Spleen (tissue), 11 donors: ENCODE measurements around the gene KDM2B. TPM values are rescaled to one million over a fixed set of nuclear protein-coding genes. Genes with fewer than 3 reads are reported as not detected.

ENCODE experiments used
- DNase-seq: peaks from one replicate; pipeline ENCODE4 v3.0.0-alpha.2; 2020
- H3K27ac ChIP-seq, 8 donors: fragments of 200-600 bp; sonication (generic) in 7 of 8; 1 replicate in 4 of 8; 2 replicates in 4 of 8; pipeline versions ENCODE4 v1.5.0 to v1.8.0; 2016 to 2021; ENCODE audit warnings: inconsistent platforms in 4 of 8, mild to moderate bottlenecking in 4 of 8, moderate library complexity in 1 of 8
- H3K27me3 ChIP-seq, 7 donors: fragments of 200-600 bp; sonication (generic) in 6 of 7; replicated peaks in 1 of 7; 1 replicate in 4 of 7; 2 replicates in 3 of 7; pipeline versions ENCODE4 v1.5.0 to v1.8.0; 2016 to 2021; ENCODE audit warnings: inconsistent platforms in 3 of 7, mild to moderate bottlenecking in 1 of 7
- H3K36me3 ChIP-seq, 6 donors: fragments of 200-600 bp; sonication (generic) in 5 of 6; 1 replicate in 4 of 6; 2 replicates in 2 of 6; pipeline versions ENCODE4 v1.5.0 to v1.8.0; 2016 to 2021; ENCODE audit warnings: inconsistent platforms in 2 of 6
- H3K4me1 ChIP-seq, 6 donors: fragments of 200-600 bp; sonication (generic) in 5 of 6; 1 replicate in 3 of 6; 2 replicates in 3 of 6; pipeline versions ENCODE4 v1.5.0 to v1.8.0; 2016 to 2021; ENCODE audit warnings: inconsistent platforms in 3 of 6
- H3K4me3 ChIP-seq, 8 donors: fragments of 200-600 bp; sonication (generic) in 7 of 8; 1 replicate in 4 of 8; 2 replicates in 4 of 8; pipeline versions ENCODE4 v1.5.0 to v1.8.0; 2016 to 2021; ENCODE audit warnings: inconsistent platforms in 4 of 8, mild to moderate bottlenecking in 4 of 8, moderate library complexity in 2 of 8
- H3K9me3 ChIP-seq, 8 donors: fragments of 200-600 bp; sonication (generic) in 7 of 8; 1 replicate in 4 of 8; 2 replicates in 4 of 8; pipeline versions ENCODE4 v1.5.0 to v1.8.0; 2016 to 2021; ENCODE audit warnings: inconsistent platforms in 4 of 8
- POLR2A ChIP-seq, 3 donors: fragments of 450-650 bp; IDR thresholded peaks; one replicate each; pipeline ENCODE4 v1.5.1; 2017; ENCODE audit warnings: antibody characterized with exemption in 3 of 3, mild to moderate bottlenecking in 1 of 3
- POLR2AphosphoS5 ChIP-seq, 3 donors: sonication (generic); formaldehyde crosslinking; IDR thresholded peaks; one replicate each; pipeline ENCODE4 v1.5.1; 2017; ENCODE audit warnings: antibody characterized with exemption in 3 of 3
- WGBS, 5 donors: extraction: QIAGEN DNeasy Blood & Tissue Kit in 3 of 5; methylation state at CpG; one replicate each; pipeline versions ENCODE4 v1.1.5 to v1.1.7; 2013 to 2018; 5-methylcytosine and 5-hydroxymethylcytosine counted together
- intact Hi-C: fragments of 100-400 bp; cut with DNase I; formaldehyde crosslinking; loops from one replicate; pipeline ENCODE4 v1.15.0; 2023; ENCODE audit warnings: low total_unique reads
- polyA plus RNA-seq, 3 donors: library from polyadenylated mRNA; stranded (reverse); fragments of 200-250 nt; gene quantifications; one replicate each; pipeline ENCODE4 v1.2.1, GENCODE V29; 2013
- total RNA-seq, 7 donors: library from RNA; depleted of rRNA in 3 of 7; stranded (reverse); fragments of >200 nt in 3 of 7; fragmentation: NEBNext Ultra II Directional in 4 of 7; extraction: Animal tissue kit (Norgen Biotek cat#: 25700) in 4 of 7; gene quantifications; one replicate each; pipeline versions ENCODE4 v1.1.0 to v1.2.1, GENCODE V29; 2016 to 2021
- TF ChIP-seq, protein P1 (sequence below), 11 experiments: fragments of 200-600 bp in 7 of 11; fragments of 450-650 bp in 4 of 11; sonication (generic) in 4 of 11; IDR thresholded peaks in 8 of 11; conservative IDR thresholded peaks in 3 of 11; 1 replicate in 7 of 11; 2 replicates in 4 of 11; pipeline versions ENCODE4 v1.4.0 to v1.8.0; 2016 to 2021; ENCODE audit warnings: antibody characterized with exemption in 11 of 11, inconsistent platforms in 4 of 11, mild to moderate bottlenecking in 1 of 11
- donor health status: healthy with polysubstance abuse.
- donor health status: DM: no; HTN: no; CAD: no; lungs with moderate emphysema.
- donor health status: DM: no; HTN: no; CAD: no.
- donor health status: Bipolar disorder and iron deficiency.
- donor health status: healthy.
- donor health status: DM: no; HTN: no; CAD: no.
- donor health status: DM: yes; HTN: yes; CAD: no.

KDM2B gene
- total and polyA plus RNA-seq, 10 donors = 20.8 to 56.2 (median 40.1) TPM

DNA sequence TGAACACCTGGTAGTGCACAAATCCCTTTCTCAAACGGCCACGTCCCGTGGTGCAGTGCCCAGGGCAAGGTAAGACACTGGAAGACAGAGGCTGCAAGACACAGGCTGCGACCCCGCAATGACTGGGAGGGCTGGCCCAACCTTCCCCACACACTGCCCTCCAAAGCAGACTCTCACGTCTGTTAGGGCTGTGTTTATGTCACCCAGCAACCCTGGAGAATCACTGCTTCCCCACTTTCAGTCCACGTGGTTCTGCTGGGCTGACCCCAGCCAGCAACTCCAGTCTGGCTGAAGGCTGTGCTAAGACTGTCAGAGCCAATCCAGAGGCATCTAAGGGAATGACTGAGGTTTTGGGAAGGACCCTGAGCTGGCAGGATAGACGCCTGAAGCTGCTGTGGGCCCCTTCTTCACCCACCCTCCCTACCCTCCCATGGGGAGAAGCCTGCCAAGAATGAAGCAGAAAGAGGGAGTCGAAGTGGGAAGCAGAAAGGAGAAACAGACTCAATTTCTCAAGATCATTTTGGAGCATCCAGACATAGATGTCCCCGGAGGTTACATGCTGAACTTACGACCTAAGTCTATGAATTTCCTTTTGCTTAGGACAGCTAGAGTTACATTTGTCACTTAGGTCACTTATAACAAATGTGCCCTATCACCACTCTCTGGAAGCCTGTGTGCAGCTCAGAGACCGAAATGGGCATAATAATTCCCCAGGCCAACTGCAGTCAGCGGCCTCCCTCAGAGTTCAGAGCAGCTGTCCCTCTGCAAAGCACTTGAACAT lies 11.7 kb downstream of the KDM2B start:
- 63 to 73% (median 73%) methylated on average over 13 of the region's 13 CpGs for WGBS, 5 donors
- Histone ChIP-seq H3K9me3 (no peaks in the 10 kb centered on the region), H3K4me3 (no peak overlapping the region), H3K36me3 (peaks cover 0 to 40% (median 4%) of the 10 kb centered on the region in 6 donors), H3K4me1 (peaks cover 0 to 24% (median 3%) of the 10 kb centered on the region in 6 donors), H3K27ac (peak overlapping the region in 6 of 8 donors; percentile 5 to 59 (median 29)), H3K27me3 (no peaks in the 10 kb centered on the region)
- no peak for DNase-seq
- intact Hi-C loops = loop anchor here (5.0 kb wide), 1 partner anchor 48 kb away; no protein-coding TSS in a partner anchor
- TF ChIP-seq, protein P1, sequence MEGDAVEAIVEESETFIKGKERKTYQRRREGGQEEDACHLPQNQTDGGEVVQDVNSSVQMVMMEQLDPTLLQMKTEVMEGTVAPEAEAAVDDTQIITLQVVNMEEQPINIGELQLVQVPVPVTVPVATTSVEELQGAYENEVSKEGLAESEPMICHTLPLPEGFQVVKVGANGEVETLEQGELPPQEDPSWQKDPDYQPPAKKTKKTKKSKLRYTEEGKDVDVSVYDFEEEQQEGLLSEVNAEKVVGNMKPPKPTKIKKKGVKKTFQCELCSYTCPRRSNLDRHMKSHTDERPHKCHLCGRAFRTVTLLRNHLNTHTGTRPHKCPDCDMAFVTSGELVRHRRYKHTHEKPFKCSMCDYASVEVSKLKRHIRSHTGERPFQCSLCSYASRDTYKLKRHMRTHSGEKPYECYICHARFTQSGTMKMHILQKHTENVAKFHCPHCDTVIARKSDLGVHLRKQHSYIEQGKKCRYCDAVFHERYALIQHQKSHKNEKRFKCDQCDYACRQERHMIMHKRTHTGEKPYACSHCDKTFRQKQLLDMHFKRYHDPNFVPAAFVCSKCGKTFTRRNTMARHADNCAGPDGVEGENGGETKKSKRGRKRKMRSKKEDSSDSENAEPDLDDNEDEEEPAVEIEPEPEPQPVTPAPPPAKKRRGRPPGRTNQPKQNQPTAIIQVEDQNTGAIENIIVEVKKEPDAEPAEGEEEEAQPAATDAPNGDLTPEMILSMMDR (IDR thresholded peaks at IDR 0.05 in 8 of 11, conservative IDR thresholded peaks at IDR 0.05 in 3 of 11) = no peak
- TF ChIP-seq POLR2AphosphoS5 (IDR thresholded peaks at IDR 0.05) = peak in 2 of 3 donors; percentile 11 to 26

DNA sequence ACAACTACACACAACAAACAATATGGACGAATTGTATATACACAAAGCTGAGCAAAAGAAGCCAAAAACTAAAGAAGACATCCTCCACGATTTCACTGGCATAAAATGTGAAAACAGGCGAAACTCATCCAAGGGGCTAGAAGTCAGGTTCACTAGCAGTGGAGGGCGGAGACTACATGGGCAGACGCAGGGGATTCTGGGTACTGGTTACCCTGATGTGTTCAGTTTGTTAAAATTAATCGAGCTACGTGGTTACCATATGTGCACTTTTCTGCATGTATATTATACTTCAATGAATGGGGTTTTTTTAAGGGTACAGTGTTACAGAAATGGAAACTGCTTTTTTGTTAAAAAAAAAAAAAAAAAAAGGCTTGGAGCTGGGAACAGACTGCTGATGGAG lies 12.3 kb downstream of the KDM2B start:
- no peak overlapping the region for H3K4me3 ChIP-seq
- no peaks in the 10 kb centered on the region for H3K9me3 ChIP-seq
- H3K36me3 ChIP-seq = peaks cover 0 to 38% (median 2%) of the 10 kb centered on the region in 6 donors
- peak overlapping the region in 4 of 8 donors; percentile 5 to 59 (median 39) for H3K27ac ChIP-seq
- no peak for DNase-seq
- H3K27me3 ChIP-seq = no peaks in the 10 kb centered on the region
- intact Hi-C loops = loop anchor here (5.0 kb wide), 1 partner anchor 49 kb away; no protein-coding TSS in a partner anchor
- WGBS, 5 donors = 77 to 93% (median 81%) methylated on average over 7 of the region's 7 CpGs
- peaks cover 0 to 24% (median 3%) of the 10 kb centered on the region in 6 donors for H3K4me1 ChIP-seq
- TF ChIP-seq POLR2A (IDR thresholded peaks at IDR 0.05) (no peak), POLR2AphosphoS5 (IDR thresholded peaks at IDR 0.05) (no peak)
- TF ChIP-seq, protein P1 (IDR thresholded peaks at IDR 0.05 in 8 of 11, conservative IDR thresholded peaks at IDR 0.05 in 3 of 11) = no peak

DNA sequence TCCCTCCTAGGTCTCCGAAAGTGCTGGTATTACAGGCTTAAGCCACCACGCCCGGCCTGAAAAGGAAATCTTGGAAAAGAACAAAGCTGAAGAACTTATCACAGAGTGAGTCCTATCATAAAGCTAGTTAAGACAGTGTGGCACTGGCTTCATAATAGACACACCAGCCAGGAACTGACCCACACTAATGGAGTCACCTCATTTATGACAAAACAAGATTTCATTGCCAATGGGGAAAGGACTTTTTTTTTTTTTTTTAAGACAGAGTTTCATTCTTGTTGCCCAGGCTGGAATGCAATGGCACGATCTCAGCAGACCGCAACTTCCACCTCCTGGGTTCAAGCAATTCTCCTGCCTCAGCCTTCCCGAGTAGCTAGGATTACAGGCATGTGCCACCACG lies 15.7 kb downstream of the KDM2B start:
- WGBS, 5 donors = 89 to 92% (median 91%) methylated on average over 7 of the region's 7 CpGs
- Histone ChIP-seq H3K4me3 (no peak overlapping the region), H3K27ac (no peak overlapping the region)

More for the DNA sequence above, 15.7 kb downstream of the KDM2B start:
- no peak for DNase-seq
- Histone ChIP-seq H3K27me3 (no peaks in the 10 kb centered on the region), H3K4me1 (peaks cover 0 to 34% (median 9%) of the 10 kb centered on the region in 6 donors), H3K9me3 (no peaks in the 10 kb centered on the region), H3K36me3 (peaks cover 0 to 26% (median 0%) of the 10 kb centered on the region in 6 donors)
- no peak for TF ChIP-seq POLR2AphosphoS5 (IDR thresholded peaks at IDR 0.05)
- TF ChIP-seq POLR2A (IDR thresholded peaks at IDR 0.05) = no peak
- TF ChIP-seq, protein P1 (IDR thresholded peaks at IDR 0.05 in 8 of 11, conservative IDR thresholded peaks at IDR 0.05 in 3 of 11) = no peak
- intact Hi-C loops = loop anchor here (5.0 kb wide), 1 partner anchor 52 kb away; no protein-coding TSS in a partner anchor
